ENCODE results near the gene RPS2.

RPS2 gene

GRCh38 chr16:2003231-2003826, 38.7 kb upstream of the RPS2 start:
- Histone ChIP-seq H3K14ac (ENCODE audit: low read length) (no peak overlapping the region), H4K12ac (ENCODE audit: low read depth, low read length) (peak overlapping the region; percentile 20), H3K79me1 (ENCODE audit: low read length) (no peaks in the 10 kb centered on the region), H3K4me3 (ENCODE audit: low read depth, low read length) (no peak overlapping the region), H2AK5ac (ENCODE audit: low read length) (no peak overlapping the region), H3K4me2 (ENCODE audit: low read length) (no peak overlapping the region), H3K27ac (ENCODE audit: low read depth, low read length) (no peak overlapping the region), H3K9ac (ENCODE audit: low read length) (no peak overlapping the region), H2BK120ac (ENCODE audit: insufficient read depth, low read length, poor library complexity) (no peak overlapping the region), H3K4me1 (ENCODE audit: control insufficient read depth in 1 of 2, insufficient read depth in 2 of 2, low read length in 2 of 2) (peaks cover 5 to 15% of the 10 kb centered on the region in 2 experiments), H3K4ac (ENCODE audit: low read depth, low read length) (no peak overlapping the region), H4K91ac (ENCODE audit: low read depth, low read length) (no peak overlapping the region), H2AFZ (ENCODE audit: insufficient read depth, low read length, poor library complexity) (no peak overlapping the region), H3K27me3 (ENCODE audit: insufficient read depth, low read length) (no peaks in the 10 kb centered on the region), H3K23ac (ENCODE audit: low read length) (no peak overlapping the region), H2BK5ac (ENCODE audit: low read depth, low read length, poor library complexity) (no peak overlapping the region), H2BK12ac (ENCODE audit: low read length) (no peak overlapping the region), H3K9me3 (ENCODE audit: insufficient read depth, low read depth, low read length) (peaks cover 1% of the 10 kb centered on the region), H4K8ac (ENCODE audit: low read depth, low read length) (no peak overlapping the region), H3K79me2 (ENCODE audit: control insufficient read depth, insufficient read depth, low read length, poor library complexity) (peaks cover 6% of the 10 kb centered on the region), H3K18ac (ENCODE audit: low read length) (no peak overlapping the region), H3K36me3 (ENCODE audit: control insufficient read depth in 1 of 2, insufficient read depth in 2 of 2, low read length in 2 of 2) (peaks cover 58 to 61% of the 10 kb centered on the region in 2 experiments)
- no CpG with 5 or more reads among the region's 8 CpGs for WGBS (ENCODE audit: extremely low coverage, insufficient coverage, insufficient read length)
- no peak for DNase-seq

GRCh38 chr16:2002406-2003230, 38.0 kb upstream of the RPS2 start:
- Histone ChIP-seq H3K27ac (ENCODE audit: low read depth, low read length) (no peak overlapping the region), H3K4me3 (ENCODE audit: low read depth, low read length) (no peak overlapping the region), H3K4me1 (ENCODE audit: control insufficient read depth in 1 of 2, insufficient read depth in 2 of 2, low read length in 2 of 2) (peaks cover 5 to 11% of the 10 kb centered on the region in 2 experiments), H3K18ac (ENCODE audit: low read length) (no peak overlapping the region), H2BK5ac (ENCODE audit: low read depth, low read length, poor library complexity) (no peak overlapping the region), H4K12ac (ENCODE audit: low read depth, low read length) (no peak overlapping the region), H2BK12ac (ENCODE audit: low read length) (no peak overlapping the region), H3K79me2 (ENCODE audit: control insufficient read depth, insufficient read depth, low read length, poor library complexity) (peaks cover 6% of the 10 kb centered on the region), H3K4ac (ENCODE audit: low read depth, low read length) (no peak overlapping the region), H2BK120ac (ENCODE audit: insufficient read depth, low read length, poor library complexity) (no peak overlapping the region), H3K9ac (ENCODE audit: low read length) (no peak overlapping the region), H2AFZ (ENCODE audit: insufficient read depth, low read length, poor library complexity) (no peak overlapping the region), H3K23ac (ENCODE audit: low read length) (no peak overlapping the region), H3K36me3 (ENCODE audit: control insufficient read depth in 1 of 2, insufficient read depth in 2 of 2, low read length in 2 of 2) (peaks cover 61 to 63% of the 10 kb centered on the region in 2 experiments), H2AK5ac (ENCODE audit: low read length) (no peak overlapping the region), H3K79me1 (ENCODE audit: low read length) (no peaks in the 10 kb centered on the region), H3K4me2 (ENCODE audit: low read length) (no peak overlapping the region), H4K8ac (ENCODE audit: low read depth, low read length) (no peak overlapping the region), H3K27me3 (ENCODE audit: insufficient read depth, low read length) (no peaks in the 10 kb centered on the region), H4K91ac (ENCODE audit: low read depth, low read length) (no peak overlapping the region), H3K9me3 (ENCODE audit: insufficient read depth, low read depth, low read length) (peaks cover 1% of the 10 kb centered on the region), H3K14ac (ENCODE audit: low read length) (no peak overlapping the region)
- WGBS (ENCODE audit: extremely low coverage, insufficient coverage, insufficient read length), result no CpG with 5 or more reads among the region's 47 CpGs
- DNase-seq, result no peak

- H3K9me3 ChIP-seq (ENCODE audit: insufficient read depth, low read depth, low read length), result peaks cover 1% of the 10 kb centered on the region
- H4K12ac ChIP-seq (ENCODE audit: low read depth, low read length), result no peak overlapping the region
- no peak overlapping the region for H4K8ac ChIP-seq (ENCODE audit: low read depth, low read length)
- no peak overlapping the region for H3K27ac ChIP-seq (ENCODE audit: low read depth, low read length)
- H4K91ac ChIP-seq (ENCODE audit: low read depth, low read length), result no peak overlapping the region
- DNase-seq, result no peak
- no peaks in the 10 kb centered on the region for H3K27me3 ChIP-seq (ENCODE audit: insufficient read depth, low read length)
- no peaks in the 10 kb centered on the region for H3K79me1 ChIP-seq (ENCODE audit: low read length)
- H3K4ac ChIP-seq (ENCODE audit: low read depth, low read length), result no peak overlapping the region
- H2BK12ac ChIP-seq (ENCODE audit: low read length), result no peak overlapping the region
- no peak overlapping the region for H3K4me2 ChIP-seq (ENCODE audit: low read length)
- no peak overlapping the region for H3K4me3 ChIP-seq (ENCODE audit: low read depth, low read length)
- no peak overlapping the region for H2AK5ac ChIP-seq (ENCODE audit: low read length)
- H3K14ac ChIP-seq (ENCODE audit: low read length), result no peak overlapping the region
- H3K4me1 ChIP-seq (ENCODE audit: control insufficient read depth in 1 of 2, insufficient read depth in 2 of 2, low read length in 2 of 2), result peaks cover 5% of the 10 kb centered on the region in 2 experiments
- H3K23ac ChIP-seq (ENCODE audit: low read length), result no peak overlapping the region
- no peak overlapping the region for H3K18ac ChIP-seq (ENCODE audit: low read length)
- H3K79me2 ChIP-seq (ENCODE audit: control insufficient read depth, insufficient read depth, low read length, poor library complexity), result peaks cover 3% of the 10 kb centered on the region
- H2BK120ac ChIP-seq (ENCODE audit: insufficient read depth, low read length, poor library complexity), result no peak overlapping the region
- H2AFZ ChIP-seq (ENCODE audit: insufficient read depth, low read length, poor library complexity), result no peak overlapping the region
- H2BK5ac ChIP-seq (ENCODE audit: low read depth, low read length, poor library complexity), result no peak overlapping the region
- WGBS (ENCODE audit: extremely low coverage, insufficient coverage, insufficient read length), result no CpG with 5 or more reads among the region's 53 CpGs
- H3K9ac ChIP-seq (ENCODE audit: low read length), result no peak overlapping the region
- H3K36me3 ChIP-seq (ENCODE audit: control insufficient read depth in 1 of 2, insufficient read depth in 2 of 2, low read length in 2 of 2), result peaks cover 64 to 67% of the 10 kb centered on the region in 2 experiments
Observed at GRCh38 chr16:2001456-2002355, 37.1 kb upstream of the RPS2 start.

GRCh38 chr16:2001035-2001434, 36.4 kb upstream of the RPS2 start:
- H2BK120ac ChIP-seq (ENCODE audit: insufficient read depth, low read length, poor library complexity), result no peak overlapping the region
- no peak overlapping the region for H4K8ac ChIP-seq (ENCODE audit: low read depth, low read length)
- no peak overlapping the region for H3K9ac ChIP-seq (ENCODE audit: low read length)
- H2AK5ac ChIP-seq (ENCODE audit: low read length), result no peak overlapping the region
- no peak overlapping the region for H4K91ac ChIP-seq (ENCODE audit: low read depth, low read length)
- WGBS (ENCODE audit: extremely low coverage, insufficient coverage, insufficient read length), result no CpG with 5 or more reads among the region's 19 CpGs
- no peak overlapping the region for H4K12ac ChIP-seq (ENCODE audit: low read depth, low read length)
- H2AFZ ChIP-seq (ENCODE audit: insufficient read depth, low read length, poor library complexity), result no peak overlapping the region
- no peak overlapping the region for H3K14ac ChIP-seq (ENCODE audit: low read length)
- no peak overlapping the region for H3K23ac ChIP-seq (ENCODE audit: low read length)
- peaks cover 64 to 68% of the 10 kb centered on the region in 2 experiments for H3K36me3 ChIP-seq (ENCODE audit: control insufficient read depth in 1 of 2, insufficient read depth in 2 of 2, low read length in 2 of 2)
- H3K79me2 ChIP-seq (ENCODE audit: control insufficient read depth, insufficient read depth, low read length, poor library complexity), result no peaks in the 10 kb centered on the region
- no peak overlapping the region for H3K18ac ChIP-seq (ENCODE audit: low read length)
- peaks cover 5% of the 10 kb centered on the region in 2 experiments for H3K4me1 ChIP-seq (ENCODE audit: control insufficient read depth in 1 of 2, insufficient read depth in 2 of 2, low read length in 2 of 2)
- no peak overlapping the region for H2BK5ac ChIP-seq (ENCODE audit: low read depth, low read length, poor library complexity)
- H3K79me1 ChIP-seq (ENCODE audit: low read length), result no peaks in the 10 kb centered on the region
- no peak for DNase-seq
- H3K9me3 ChIP-seq (ENCODE audit: insufficient read depth, low read depth, low read length), result no peaks in the 10 kb centered on the region
- no peaks in the 10 kb centered on the region for H3K27me3 ChIP-seq (ENCODE audit: insufficient read depth, low read length)
- H3K4me2 ChIP-seq (ENCODE audit: low read length), result no peak overlapping the region
- no peak overlapping the region for H3K4ac ChIP-seq (ENCODE audit: low read depth, low read length)
- H2BK12ac ChIP-seq (ENCODE audit: low read length), result no peak overlapping the region
- H3K4me3 ChIP-seq (ENCODE audit: low read depth, low read length), result no peak overlapping the region
- H3K27ac ChIP-seq (ENCODE audit: low read depth, low read length), result no peak overlapping the region

Data from trophoblast cell (in vitro differentiated cells and primary cell).